Neutrophil (primary cell): ENCODE measurements around the gene PIWIL4.

Source experiments
- H3K27ac ChIP-seq: fragments of 200-600 bp; sonication (generic); 2 replicates; pipeline ENCODE4 v1.5.1; 2016; ENCODE audit warnings: mild to moderate bottlenecking, moderate library complexity
- H3K27me3 ChIP-seq: fragments of 200-600 bp; sonication (generic); 2 replicates; pipeline ENCODE4 v1.6.0; 2016; ENCODE audit warnings: mild to moderate bottlenecking
- H3K36me3 ChIP-seq: fragments of 200-600 bp; sonication (generic); 2 replicates; pipeline ENCODE4 v1.5.1; 2017
- H3K4me1 ChIP-seq, 2 experiments: fragments of 200-600 bp in 1 of 2; sonication (generic) in 1 of 2; 1 replicate in 1 of 2; 2 replicates in 1 of 2; pipeline versions ENCODE4 v1.5.1 to v1.6.1; 2013 to 2016; ENCODE audit warnings: low read depth in 1 of 2, low read length in 1 of 2, mild to moderate bottlenecking in 1 of 2, moderate library complexity in 1 of 2; ENCODE audit not compliant: control insufficient read depth in 1 of 2, insufficient read depth in 1 of 2
- H3K4me3 ChIP-seq, 2 experiments: fragments of 200-600 bp in 1 of 2; sonication (generic) in 1 of 2; 1 replicate in 1 of 2; 2 replicates in 1 of 2; pipeline ENCODE4 v1.5.1; 2013 to 2016; ENCODE audit warnings: low read depth in 1 of 2, low read length in 1 of 2, mild to moderate bottlenecking in 1 of 2, moderate library complexity in 1 of 2
- H3K9me3 ChIP-seq: fragments of 200-600 bp; sonication (generic); 2 replicates; pipeline ENCODE4 v1.5.1; 2016
- CTCF ChIP-seq: fragments of 200-600 bp; sonication (generic); IDR thresholded peaks from 2 replicates; pipeline ENCODE4 v1.5.1; 2016; ENCODE audit warnings: antibody characterized with exemption

Gene PIWIL4

GRCh38 chr11:94558932-94559331 lies 8.2 kb upstream of the PIWIL4 start:
- Histone ChIP-seq H3K4me3 (peak overlapping the region in 1 of 2 experiments; percentile 12), H3K36me3 (no peaks in the 10 kb centered on the region), H3K9me3 (no peaks in the 10 kb centered on the region), H3K27ac (peak overlapping the region; percentile 86), H3K4me1 (peaks cover 54 to 55% of the 10 kb centered on the region in 2 experiments), H3K27me3 (no peaks in the 10 kb centered on the region)
- TF ChIP-seq CTCF, result no peak

GRCh38 chr11:94559361-94559760 lies 7.8 kb upstream of the PIWIL4 start:
- Histone ChIP-seq H3K36me3 (no peaks in the 10 kb centered on the region), H3K27me3 (no peaks in the 10 kb centered on the region), H3K9me3 (no peaks in the 10 kb centered on the region), H3K27ac (peak overlapping the region; percentile 86), H3K4me3 (no peak overlapping the region), H3K4me1 (peaks cover 56 to 59% of the 10 kb centered on the region in 2 experiments)
- TF ChIP-seq CTCF, result no peak

- Histone ChIP-seq H3K4me3 (no peak overlapping the region), H3K27ac (no peak overlapping the region), H3K27me3 (no peaks in the 10 kb centered on the region)
Observed at GRCh38 chr11:94560834-94561233, 6.3 kb upstream of the PIWIL4 start.

GRCh38 chr11:94563176-94563847 lies 3.9 kb upstream of the PIWIL4 start:
- TF ChIP-seq CTCF, result no peak
- peak overlapping the region; percentile 56 for H3K27ac ChIP-seq

More at GRCh38 chr11:94560834-94561233, 6.3 kb upstream of the PIWIL4 start:
- TF ChIP-seq CTCF, result no peak
- Histone ChIP-seq H3K36me3 (no peaks in the 10 kb centered on the region), H3K4me1 (peaks cover 61 to 67% of the 10 kb centered on the region in 2 experiments), H3K9me3 (no peaks in the 10 kb centered on the region)

GRCh38 chr11:94563848-94564467 lies 3.2 kb upstream of the PIWIL4 start:
- H3K27me3 ChIP-seq, result no peaks in the 10 kb centered on the region
- H3K27ac ChIP-seq, result peak overlapping the region; percentile 56
- peaks cover 34 to 40% of the 10 kb centered on the region in 2 experiments for H3K4me1 ChIP-seq
- no peaks in the 10 kb centered on the region for H3K9me3 ChIP-seq
- no peak for TF ChIP-seq CTCF
- no peak overlapping the region for H3K4me3 ChIP-seq
- H3K36me3 ChIP-seq, result no peaks in the 10 kb centered on the region

More at GRCh38 chr11:94563176-94563847, 3.9 kb upstream of the PIWIL4 start:
- no peaks in the 10 kb centered on the region for H3K9me3 ChIP-seq
- peaks cover 40 to 47% of the 10 kb centered on the region in 2 experiments for H3K4me1 ChIP-seq
- no peak overlapping the region for H3K4me3 ChIP-seq
- no peaks in the 10 kb centered on the region for H3K27me3 ChIP-seq
- H3K36me3 ChIP-seq, result no peaks in the 10 kb centered on the region
